Activated T-cell treated with anti-CD3 and anti-CD28 coated beads, Interleukin-2, amount 50 U/mL, for 1 hour (primary cell): Measurements from ENCODE around the gene TEC.
"Not testable (repeated sequence)": the region's sequence is repeated elsewhere in the genome, so short reads cannot be mapped to it uniquely, and the experiment has no call there.

Source experiments
- DNase-seq: peaks from one replicate; pipeline ENCODE4 v3.0.0-alpha.2; 2020

Gene TEC

GRCh38 chr4:48193921-48194468, 75.6 kb downstream of the TEC start:
- DNase-seq, result no peak

- no peak for DNase-seq
Measured at GRCh38 chr4:48193096-48193836, 76.4 kb downstream of the TEC start.

GRCh38 chr4:48191758-48192157, 77.9 kb downstream of the TEC start:
- DNase-seq, result no peak

- DNase-seq, result no peak
Measured at GRCh38 chr4:48190839-48191238, 78.8 kb downstream of the TEC start.

GRCh38 chr4:48189731-48190130, 79.9 kb downstream of the TEC start:
- DNase-seq, result no peak

- no peak for DNase-seq
Measured at GRCh38 chr4:48188390-48188789, 81.2 kb downstream of the TEC start.

DNA sequence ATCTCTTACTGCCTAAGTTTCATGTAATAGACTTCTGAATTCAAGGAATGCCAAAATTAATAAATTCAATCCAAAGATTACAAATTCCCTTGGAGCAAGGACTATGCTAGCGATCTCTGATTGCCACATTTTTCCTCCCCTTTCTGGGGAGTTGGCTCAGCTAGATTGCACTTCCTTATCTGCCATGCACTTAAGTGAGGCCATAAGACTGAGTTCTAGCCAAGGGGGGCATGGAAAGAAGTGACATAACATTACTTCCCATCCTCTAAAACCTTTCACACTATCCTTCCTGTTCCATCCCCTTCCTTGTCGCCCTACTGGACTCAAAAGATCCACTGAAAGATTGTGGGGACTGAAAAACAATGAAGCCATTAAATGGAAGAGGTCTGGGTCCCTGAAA, 81.8 kb downstream of the TEC start:
- no peak for DNase-seq

DNA sequence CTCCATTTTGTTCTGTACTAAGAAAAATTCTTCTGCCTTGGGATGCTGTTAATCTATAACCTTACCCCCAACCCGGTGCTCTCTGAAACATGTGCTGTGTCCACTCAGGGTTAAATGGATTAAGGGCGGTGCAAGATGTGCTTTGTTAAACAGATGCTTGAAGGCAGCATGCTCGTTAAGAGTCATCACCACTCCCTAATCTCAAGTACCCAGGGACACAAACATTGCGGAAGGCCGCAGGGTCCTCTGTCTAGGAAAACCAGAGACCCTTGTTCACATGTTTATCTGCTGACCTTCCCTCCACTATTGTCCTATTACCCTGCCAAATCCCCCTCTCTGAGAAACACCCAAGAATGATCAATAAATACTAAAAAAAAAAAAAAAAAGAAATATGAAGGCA, 82.6 kb downstream of the TEC start:
- not testable (repeated sequence) for DNase-seq

DNA sequence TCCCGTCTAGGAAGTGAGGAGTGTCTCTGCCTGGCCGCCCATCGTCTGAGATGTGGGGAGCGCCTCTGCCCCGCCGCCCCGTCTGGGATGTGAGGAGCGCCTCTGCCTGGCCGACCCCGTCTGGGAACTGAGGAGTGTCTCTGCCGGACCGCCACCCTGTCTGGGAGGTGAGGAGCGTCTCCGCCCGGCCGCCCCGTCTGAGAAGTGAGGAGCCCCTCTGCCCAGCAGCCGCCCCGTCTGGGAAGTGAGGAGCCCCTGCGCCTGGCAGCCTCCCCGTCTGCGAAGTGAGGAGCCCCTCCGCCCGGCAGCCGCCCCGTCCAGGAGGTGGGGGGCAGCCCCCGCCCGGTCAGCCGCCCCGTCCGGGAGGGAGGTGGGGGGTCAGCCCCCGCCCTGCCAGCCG, 83.2 kb downstream of the TEC start:
- not testable (repeated sequence) for DNase-seq

- DNase-seq, result no peak
Measured at GRCh38 chr4:48184882-48185281, 84.8 kb downstream of the TEC start.

GRCh38 chr4:48180234-48180633, 89.4 kb downstream of the TEC start:
- no peak for DNase-seq

- DNase-seq, result no peak
Measured at GRCh38 chr4:48178931-48179330, 90.7 kb downstream of the TEC start.

GRCh38 chr4:48175806-48176205, 93.8 kb downstream of the TEC start:
- no peak for DNase-seq

- no peak for DNase-seq
Measured at GRCh38 chr4:48175328-48175727, 94.3 kb downstream of the TEC start.

GRCh38 chr4:48173056-48173991, 96.3 kb downstream of the TEC start:
- DNase-seq, result no peak

DNA sequence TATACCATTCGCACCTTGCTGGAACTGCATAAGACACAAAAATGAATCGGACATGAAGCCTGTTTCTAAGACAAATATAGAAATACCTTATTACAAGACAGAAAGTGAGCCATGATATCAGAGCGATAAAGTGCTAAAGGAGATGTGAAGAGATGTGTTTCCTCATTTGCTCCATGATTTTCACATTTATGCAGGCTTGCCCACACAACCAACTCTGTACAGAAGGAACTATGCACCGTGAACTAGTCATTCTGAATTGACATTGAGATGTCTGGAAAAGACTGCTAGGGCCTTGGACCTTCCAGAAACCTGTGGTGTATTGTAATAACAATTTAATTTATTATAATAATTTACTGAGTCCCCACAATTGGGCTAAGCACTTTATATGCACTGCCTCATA, 97.0 kb downstream of the TEC start:
- DNase-seq, result no peak

GRCh38 chr4:48169636-48170035, 100.0 kb downstream of the TEC start:
- no peak for DNase-seq

DNA sequence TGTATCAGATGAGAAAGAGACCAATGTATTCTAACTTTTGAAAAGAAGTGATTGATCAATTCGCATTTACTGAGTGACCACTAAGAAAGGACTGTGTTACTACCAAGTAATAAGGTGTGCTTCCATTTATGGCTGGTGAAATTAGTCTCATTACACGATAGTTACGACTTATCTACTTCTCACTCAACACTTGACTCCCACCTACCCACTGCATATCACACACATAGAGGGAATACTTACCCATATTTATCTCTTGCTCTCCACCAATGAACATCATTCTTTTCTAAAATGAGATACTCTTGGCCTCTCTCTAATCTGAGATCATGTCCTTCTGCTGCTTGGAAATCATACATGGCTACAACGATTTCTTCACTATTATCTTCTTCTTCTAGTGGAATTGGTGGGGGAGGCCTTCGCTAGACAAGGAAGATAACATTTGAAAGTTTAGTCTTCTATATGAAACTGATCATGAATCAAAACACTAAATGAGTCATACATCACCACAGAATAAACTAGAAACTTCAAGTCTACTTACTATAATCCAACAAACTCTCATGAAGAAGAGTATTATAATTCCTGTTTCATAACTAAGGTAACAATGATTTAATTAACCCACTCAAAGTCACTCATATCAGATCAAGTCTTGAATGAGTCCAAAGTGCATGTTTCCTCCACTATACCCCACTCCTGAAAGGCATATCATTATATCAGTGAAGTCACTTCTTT, 101.9 kb downstream of the TEC start:
- DNase-seq, result no peak

- not testable (repeated sequence) for DNase-seq
Measured at GRCh38 chr4:48164561-48164960, 105.1 kb downstream of the TEC start.

- DNase-seq, result no peak
Measured at GRCh38 chr4:48163746-48164145, 105.9 kb downstream of the TEC start.

DNA sequence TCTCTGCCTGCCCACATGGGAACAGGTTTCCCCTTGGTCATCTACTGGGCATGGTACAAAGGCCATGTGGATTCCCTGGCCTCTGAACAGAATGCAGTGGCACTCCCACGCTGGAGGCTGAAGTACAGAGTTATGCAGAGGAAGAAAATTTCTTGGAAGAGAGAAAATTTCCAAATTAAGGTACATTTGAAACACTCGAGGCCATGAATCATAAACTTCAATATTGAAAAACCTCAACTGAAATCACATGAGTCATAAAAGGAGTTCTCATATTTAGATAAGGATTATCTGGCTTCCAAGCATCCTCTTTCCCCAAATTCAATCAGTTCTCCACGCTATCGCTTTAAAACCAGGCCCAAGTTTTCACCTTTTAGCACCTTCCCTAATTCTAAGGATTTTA, 107.5 kb downstream of the TEC start:
- no peak for DNase-seq

DNA sequence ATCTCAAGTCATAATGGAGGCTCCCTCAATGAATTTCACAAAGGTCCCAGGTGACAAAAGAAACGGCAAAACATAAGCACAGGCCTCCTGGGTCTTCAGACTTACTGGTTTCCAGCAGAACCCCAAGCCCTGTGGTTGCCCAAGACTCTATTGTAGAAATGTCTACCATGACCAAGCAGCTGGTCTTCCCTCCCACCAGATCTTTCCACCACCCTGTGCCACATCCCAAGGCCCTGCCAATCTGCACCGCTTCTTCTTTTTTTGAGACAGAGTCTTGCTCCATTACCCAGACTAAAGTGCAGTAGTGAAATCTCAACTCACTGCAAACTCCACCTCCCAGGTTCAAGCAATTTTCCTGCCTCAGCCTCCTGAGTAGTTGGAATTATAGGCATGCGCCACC, 112.4 kb downstream of the TEC start:
- no peak for DNase-seq

DNA sequence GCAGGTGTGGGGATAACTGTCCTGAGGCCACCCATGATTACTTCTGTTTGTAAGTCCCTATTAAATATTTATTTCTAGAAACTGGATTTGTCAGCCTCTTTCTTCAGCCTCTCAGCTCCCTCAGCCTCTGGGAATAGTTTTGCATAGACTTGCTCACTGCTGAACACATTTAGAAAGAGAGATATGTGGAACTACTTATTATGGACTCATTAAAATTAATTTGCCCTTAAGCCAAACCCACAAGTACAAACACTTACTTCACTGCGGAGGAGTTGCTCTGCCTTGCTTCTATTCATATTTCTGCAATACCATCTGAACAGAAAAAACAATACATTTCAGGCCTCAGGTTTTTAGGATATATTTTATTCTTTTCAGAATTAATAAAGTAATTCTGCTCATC, 113.2 kb downstream of the TEC start:
- DNase-seq, result no peak
